Epidermal melanocyte (primary cell): ENCODE data around the gene ACOT11.
A peak's percentile ranks its signal among the peaks of the same experiment; 100 is the strongest.

Source experiments
- DNase-seq: peaks from one replicate; pipeline ENCODE4 v3.0.0; 2011; ENCODE audit warnings: low spot score; ENCODE audit not compliant: insufficient read length

Gene ACOT11

DNA sequence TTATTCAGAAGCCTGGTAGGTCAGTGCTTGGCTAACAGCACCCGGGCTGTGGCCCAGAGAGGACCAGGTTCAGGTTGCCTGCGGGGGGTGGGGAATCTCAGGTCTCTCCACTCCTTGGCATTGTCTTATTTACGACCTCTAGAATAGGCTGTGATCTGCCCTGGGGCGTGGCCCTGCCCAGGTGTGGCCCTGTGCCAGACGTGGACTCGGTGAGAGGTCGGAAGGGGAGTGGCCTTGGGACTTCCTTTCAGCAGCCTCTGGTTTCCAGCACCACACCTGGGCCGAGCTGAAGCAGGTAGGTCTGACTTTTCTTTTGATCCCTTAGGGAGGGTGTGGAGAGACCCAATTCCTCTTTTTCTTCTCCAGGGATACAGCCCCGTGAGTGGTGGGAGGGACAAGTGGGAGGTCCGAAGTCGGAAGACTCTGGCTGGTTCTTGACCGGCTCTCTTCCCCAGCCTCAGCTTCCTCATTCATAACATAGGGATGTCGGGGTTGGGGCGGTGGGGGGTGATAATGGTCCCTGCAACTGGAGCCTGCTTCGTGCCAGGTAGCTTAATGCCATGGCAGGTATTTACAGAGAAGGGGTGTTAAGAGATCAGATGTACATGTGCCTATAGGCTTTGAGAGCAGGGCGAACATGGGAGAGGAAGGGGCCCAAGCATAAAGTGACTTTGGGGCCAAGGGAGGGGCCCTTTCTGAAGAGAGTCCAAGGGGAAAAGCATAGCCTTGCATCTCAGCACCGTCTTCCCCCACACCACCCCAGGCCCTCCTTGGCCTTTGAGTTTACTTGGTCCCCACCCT lies 16.5 kb downstream of the ACOT11 start:
- no peak for DNase-seq

DNA sequence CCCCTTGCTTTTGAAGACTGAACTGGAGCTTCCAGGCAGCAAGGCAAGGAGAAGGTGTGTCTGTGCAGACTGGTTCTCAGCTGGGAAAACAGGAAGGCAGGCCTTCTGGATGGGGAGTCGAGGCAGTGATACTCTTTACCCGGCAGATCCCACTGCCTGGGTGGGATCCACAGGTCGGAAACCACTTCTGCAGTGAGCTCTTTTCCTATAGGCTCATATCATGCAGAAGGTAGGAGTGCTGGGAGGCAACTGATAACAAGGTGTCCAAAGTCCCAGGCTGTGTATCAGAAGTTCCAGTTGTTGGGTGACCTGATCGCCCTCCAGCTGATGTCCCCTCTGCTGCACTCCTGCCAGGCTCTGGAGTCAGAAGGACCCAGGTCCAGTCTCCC lies 17.1 kb downstream of the ACOT11 start:
- no peak for DNase-seq

DNA sequence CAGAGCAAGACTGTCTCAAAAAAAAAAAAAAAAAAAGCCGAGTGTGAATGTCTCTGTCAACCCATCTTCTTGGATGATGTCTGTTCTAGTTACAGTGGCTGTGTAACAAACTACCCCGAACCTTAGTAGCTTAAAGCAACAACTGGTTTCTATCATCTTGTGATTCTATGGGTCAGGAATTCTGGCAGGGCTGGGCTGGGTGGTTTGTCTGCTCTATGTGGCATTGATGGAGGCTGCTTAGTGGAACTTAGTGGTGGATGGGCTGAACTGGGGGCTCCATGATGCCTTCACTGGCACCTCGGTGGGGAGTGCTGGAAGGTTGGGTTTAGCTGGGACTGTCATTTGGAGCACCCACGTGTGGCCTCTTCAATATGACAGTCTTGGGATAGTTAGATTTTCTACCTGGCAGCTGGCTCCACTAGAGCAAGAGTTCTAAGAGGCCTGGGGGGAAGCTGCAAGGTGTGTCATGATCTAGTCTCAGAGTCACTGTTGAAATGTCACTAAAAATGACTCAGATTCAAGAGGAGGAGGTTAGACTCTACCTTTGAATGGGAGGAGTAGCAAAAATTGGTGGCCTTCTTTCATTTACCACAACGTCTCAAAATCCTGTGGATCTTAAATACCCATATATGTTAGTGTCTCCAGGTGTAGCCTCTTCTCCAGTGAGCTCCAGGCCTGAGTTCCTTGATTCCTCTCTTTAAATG lies 18.6 kb downstream of the ACOT11 start:
- DNase-seq, result no peak

DNA sequence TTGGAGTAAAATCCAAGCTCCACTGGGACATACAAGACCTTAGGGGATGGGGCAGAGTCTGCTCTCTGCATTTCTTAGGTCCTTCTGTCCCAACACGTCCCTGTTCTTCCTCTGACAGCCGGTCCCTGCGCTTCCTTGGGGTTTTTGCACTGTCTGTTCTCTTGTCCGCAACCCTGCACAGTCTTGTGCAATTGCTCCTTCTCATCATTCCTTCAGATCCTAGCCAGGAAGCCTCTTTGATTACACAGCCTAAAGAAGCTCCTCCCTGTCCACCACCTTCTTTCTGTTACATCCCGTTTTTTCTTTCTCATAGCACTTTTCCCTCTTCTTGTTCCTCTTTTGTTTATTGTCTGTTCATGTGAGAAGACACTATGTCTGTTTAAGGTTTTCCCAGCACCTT lies 19.9 kb downstream of the ACOT11 start:
- no peak for DNase-seq

DNA sequence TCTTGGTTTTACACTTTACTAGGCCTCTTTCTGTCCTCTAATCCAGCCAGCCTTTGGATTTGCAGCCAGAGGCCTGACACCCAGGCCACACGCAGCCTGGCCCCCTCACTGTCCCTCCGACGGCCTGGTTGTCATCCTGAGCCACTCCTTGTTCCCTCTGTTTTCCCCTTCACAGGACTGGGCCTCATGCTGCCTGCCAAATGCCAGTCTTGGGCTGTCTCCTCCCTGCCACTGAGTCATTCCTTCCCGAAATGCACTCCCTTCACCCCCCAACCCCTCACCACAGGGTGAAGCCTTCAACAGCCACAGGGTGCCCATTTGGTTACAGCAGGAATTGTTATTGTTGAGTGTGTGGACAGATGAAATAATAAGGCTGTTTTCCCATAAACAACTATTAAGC lies 21.3 kb downstream of the ACOT11 start:
- no peak for DNase-seq

DNA sequence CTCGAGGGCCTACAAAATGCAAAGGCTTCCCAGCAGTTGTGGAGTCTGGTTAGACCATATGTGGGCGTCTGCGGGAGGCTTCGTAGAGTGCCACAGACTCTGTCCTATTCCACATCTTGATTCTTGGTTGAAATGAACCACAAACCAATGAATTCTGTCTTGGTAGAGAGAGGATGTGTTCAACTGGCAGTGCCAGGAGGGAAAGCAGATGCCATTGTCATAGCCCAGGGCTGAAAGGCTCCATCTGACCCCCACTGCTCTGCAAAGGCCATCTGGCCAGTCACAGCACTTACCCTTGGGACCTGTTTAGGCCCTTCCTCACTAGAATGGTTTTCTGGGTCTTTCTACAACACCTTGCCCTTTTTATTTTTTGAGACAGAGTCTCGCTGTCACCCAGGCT lies 22.1 kb downstream of the ACOT11 start:
- DNase-seq, result no peak

DNA sequence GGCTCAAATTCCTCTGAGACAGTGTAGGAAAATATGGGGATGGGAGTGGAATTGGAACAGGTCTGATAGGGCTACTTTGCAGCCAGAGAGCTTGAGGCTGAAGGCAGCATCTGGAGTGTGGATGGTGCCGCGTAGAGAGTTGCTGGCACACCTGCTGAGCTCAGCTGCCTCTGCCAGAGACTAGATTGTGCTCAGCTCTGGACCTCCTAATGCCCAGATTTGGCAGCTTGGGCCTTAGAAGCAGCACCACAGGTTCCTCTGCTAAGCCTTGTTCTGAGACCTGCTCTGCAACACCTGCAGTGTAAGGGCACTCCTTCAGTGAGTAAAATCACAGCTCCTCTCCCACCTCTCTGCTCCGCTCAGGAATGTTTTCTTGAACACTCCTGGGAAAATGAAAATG lies 23.3 kb downstream of the ACOT11 start:
- DNase-seq, result no peak

DNA sequence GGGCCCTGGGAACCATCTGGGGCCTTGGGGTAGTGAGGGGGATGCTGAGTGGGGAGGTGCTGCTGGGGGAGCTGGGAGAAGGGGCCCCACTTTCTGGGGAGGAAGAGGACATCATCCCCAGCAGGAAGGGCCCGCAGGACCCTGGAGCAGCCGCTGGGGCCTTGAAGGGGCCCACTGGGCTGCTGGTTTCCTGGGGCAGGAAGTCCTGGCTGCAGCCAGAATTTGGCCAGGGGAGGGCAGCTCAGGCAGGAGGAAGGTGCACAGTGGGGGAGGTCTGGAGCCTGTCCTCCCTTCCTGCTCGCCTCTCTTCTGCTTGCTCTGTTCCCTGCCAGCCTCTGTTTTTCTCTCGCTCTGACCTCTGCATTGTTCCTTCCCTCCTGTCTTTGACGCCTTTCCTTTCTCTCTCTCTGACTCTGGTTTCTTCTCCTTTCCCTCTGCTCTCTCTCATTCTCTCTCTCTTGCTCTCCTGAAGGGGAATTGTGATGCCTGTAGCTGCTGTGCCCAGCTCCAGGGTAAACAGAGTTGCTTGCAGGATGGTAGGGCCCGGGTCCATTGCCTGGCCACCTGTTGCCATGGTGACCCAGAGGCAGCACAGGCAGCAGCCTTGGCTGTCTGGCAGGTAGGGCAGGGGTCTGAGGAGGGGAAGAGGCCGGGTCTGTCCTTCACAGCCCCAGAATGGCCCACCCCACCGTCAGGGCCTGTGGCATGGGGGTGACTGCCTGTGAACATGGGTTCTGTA lies 23.9 kb downstream of the ACOT11 start:
- DNase-seq, result no peak

DNA sequence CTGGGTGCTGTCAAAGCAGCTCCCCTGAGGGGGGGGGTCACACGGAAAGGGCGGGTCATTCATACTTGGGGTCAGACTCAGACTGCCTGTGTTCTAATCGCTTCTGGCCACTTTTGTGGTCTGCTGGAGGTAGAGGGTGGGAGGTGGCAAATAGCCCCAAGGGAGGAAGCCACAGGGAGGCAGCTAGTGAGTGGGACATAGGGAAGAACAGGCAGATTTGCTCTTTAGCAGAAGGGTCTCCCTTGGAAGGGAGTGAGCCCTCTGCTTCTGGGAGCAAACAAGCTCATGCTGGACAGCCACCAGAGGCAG lies 24.5 kb downstream of the ACOT11 start:
- DNase-seq, result no peak

DNA sequence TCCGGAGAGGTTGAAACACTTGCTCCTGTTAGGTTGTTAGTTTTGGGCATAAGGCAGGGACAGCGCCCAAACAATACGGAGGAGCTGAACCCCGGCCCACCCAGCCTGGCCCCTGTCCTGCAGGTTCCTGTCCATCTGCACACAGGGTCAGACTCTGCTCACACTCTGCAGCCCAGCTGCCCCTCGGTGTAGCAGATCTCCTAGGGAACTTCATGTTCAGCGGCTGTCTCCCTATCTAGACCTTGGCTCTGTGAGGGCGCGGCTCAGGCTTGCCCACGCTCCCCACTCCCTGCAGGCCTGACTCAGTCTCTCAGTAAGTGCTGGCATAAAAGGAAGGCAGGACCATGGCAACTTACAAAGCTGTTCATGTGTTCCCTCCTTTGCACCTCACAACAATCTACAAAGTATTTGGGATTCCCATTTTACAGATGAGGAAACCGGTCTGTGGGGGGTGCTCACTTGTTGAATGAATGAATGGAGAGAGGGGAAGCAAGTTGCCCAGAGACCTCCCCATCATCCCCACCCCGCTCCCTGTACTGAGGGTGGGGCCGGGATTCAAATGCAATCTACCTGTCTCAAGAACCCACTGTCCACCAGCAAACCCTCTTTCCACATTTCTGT lies 26.2 kb downstream of the ACOT11 start:
- no peak for DNase-seq

DNA sequence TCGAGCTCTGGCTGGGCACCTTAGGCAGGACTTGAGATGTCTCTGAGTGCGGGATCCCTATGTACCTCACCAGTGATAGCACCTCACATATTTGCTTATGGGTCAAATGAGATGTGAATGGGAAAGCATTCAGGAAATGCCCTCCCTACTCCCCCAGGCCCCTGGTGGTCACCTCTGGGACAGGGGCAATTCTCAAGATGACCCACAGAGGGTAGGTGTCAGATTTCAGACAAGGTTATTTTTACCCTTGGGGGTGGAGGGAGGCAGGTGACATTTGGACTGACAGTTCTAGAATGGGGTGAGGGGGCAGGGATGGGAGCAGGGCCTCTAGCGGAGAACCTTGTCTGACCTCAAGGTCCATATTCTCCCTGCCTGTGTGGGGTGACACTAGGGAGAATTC lies 27.1 kb downstream of the ACOT11 start:
- DNase-seq, result no peak

DNA sequence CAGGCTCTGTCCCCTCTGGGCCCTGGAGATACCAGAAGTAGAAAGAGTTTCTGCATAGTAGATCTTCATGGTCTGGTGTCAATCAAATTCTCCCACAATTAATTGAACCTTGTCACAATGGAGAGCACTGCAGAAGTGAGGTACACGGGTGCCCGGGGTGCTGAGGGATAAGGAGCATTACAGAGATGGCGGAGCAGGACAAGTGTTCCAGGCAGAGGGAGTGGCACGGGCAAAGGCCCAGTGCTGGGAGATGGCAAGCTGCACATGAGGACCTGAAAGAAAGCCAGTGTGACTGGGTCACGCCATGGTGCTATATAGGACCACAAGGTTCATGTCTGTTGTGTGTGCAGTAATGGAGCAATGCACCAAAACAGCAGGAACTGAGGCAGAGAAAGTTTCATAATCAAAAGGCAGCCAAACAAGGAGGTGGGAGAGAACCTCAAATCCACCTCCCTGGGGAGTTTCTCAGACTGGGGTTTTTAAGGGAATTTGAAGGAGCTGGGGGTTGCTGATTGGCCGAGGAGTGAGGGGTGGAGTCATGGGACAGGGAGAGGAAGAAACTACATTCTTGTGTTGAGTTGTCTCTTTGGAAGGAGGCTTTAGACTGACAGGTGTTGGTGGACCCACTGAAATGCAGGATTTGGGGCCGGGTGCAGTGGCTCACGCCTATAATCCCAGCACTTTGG lies 27.7 kb downstream of the ACOT11 start:
- DNase-seq, result no peak

DNA sequence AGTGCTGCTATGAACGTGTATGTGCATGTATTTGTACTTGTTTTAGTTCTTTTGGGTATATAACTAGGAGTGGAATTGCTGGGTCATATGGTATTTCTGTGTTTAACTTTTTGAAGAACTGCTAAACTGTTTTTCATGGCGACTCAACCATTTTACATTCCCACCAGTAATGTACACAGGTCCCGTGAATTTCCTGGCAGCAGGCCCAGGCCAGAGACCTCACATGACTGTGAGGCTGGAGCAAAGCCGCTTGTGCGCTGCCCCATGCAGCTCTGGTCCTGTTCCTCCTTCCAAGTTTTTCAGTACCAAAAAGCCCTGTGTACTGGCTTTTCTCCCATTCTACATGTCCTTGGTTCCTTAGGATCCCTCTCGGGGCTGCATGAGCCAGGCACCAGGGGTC lies 29.6 kb downstream of the ACOT11 start:
- no peak for DNase-seq

DNA sequence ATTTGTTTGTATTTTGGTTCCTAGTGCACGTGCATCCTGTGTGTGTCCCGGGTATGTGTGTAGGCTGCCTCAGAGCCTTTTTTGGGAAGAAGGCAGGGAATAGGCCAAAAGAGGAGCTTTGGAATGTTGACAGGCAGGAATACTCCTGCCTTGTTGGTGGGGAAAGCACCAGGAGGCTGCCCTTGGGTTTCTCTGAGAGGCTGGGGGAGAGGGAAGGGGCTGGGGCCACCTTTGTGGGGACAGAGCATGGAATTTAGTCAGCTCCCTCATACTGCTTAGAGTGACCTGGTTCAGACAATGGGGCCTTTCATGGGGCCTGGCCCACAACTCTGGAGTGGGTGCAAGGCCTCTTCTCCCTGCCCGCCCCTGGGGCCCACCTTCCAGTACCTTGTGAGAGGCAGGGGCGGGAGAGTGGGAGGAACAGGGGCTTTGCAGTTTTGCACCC lies 31.3 kb downstream of the ACOT11 start:
- no peak for DNase-seq

DNA sequence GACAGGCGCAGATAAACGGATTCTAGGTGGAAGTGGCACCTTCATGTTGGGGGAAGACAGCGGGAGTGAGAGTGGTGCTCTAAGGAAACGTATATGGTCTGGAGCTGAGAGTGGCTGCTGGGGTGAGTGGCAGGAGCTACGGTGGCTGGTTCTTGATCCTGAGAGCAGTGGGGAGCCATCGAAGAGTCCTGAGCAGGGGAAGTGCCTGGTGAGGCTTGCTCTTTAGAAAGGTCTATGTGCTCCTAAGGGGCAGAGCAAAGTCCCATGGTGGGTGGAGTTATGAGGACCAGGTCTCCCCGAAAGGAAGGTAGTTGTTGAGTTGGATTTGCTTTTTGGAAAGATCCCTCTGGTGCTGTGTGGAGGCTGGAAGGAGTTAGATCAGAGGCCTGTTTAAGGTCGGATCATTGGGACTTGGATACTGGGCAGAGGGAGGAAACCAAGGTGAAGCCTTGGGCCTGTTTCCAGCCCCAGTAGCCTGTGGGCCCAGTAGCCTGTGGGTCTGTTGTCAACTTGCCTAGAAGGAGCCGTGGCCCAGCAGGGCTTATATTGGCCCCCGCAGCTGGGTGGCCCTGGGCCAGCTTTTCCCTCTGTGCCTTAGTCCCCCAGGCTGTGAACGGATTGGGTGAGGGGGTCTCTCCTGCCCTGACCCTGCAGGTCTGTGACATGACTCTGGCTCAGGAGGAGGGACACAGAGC lies 33.0 kb downstream of the ACOT11 start:
- no peak for DNase-seq

DNA sequence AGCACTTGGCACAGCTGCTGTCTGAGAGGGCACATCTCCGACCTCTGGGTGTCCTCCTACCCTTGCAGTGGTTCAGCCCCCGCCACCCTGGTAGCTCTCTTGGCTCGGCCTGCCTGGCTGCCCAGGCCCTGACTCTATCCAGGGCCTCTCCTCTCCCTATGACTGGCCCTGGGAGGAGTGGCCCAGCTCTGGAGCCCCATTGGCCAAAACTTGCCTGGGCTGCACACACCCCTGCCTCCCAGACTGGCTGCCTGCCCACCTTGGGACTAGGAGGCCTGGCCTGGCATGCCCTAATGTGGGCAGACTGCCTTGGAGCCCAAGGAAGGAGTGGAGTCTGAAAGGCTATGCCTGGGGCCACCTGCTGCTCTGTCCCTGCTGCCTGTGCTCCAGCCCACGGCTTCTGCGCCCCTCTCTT lies 33.6 kb downstream of the ACOT11 start:
- peak; percentile 61 for DNase-seq

DNA sequence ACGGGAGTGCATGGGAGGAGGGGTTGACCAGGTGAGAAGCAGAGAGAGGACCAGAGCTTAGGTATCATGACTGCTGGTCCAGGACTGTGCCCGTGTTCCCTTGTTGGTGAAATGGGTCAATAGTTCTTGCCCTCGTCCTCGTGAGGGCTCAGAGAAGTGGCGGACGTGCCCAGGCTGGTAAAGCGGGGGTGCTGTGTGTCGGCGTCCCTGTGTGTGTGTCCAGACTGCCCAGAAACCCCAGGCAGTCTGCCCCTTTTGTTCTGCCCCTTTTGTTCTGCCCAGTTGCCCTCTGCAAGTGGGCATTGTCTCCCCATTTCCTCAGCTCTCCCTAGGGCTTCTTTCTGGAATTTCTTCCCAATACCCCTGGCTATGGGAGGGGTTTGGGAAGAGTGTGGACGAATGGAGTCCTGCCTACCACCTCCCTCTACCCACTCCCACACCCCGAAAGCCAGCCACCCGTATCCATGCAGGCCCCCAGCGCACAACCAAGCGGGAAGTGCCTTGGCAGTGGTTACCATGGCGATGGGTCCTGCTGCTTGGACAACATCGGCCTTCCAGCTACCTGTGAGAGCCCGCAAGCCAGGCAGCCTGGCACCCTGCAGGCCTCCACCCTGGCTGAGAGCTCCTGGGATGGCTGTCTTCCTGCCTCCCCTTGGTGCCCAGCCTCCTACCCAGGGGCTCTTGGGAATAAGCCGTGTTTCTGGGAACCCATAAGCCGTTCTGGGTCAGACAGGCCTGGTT lies 34.7 kb downstream of the ACOT11 start:
- no peak for DNase-seq

DNA sequence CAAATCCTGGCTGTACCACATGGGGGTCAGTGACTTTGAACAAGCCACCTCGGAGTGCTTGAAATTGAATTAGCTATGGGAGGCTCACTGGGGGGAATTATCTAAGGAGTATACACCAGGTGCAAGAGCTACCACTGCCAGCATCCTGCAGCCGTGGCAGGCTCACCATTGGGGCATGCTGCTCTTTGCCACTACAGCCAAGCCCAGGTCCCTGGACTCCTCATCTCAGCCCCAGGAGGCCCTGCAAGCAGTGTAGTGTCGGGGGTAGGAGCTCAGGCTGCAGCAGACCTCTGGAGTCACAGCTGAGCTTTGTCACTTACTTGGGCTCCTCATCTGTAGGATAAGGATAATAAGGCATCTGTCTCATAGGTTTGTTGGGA lies 35.3 kb downstream of the ACOT11 start:
- no peak for DNase-seq

DNA sequence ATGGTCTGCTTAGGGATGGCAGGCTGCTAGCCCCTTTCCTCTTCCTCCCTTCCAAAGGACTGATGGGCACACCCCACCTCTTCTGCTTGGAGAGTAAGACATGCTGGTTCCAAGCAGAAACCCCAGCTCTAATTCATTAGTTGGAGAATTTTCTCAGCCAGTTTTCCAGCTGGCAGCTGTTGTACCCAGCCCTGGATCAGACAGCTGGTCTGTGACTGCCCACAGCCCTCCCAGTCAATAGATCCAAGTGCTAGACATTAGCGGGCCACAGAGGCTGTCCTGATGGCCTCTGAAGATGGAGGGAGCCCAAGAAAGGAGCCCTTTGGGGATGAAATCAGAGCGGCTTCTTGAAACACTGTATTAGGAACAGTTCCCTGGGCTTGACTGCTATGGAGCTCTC lies 35.8 kb downstream of the ACOT11 start:
- DNase-seq, result no peak

DNA sequence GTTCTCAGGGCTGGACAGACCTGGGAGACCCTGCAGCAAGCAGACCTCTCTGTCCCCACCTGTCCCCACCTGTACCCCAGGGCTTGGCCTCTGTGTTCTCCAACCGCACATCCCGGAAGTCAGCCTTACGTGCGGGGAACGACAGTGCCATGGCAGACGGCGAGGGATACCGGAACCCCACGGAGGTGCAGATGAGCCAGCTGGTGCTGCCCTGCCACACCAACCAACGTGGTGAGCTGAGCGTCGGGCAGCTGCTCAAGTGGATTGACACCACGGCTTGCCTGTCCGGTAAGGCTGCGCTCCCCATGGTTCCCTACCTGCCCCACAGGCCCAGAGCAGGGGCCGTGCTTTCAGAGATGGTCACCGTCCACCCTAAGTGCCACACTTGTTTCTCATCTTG lies 36.5 kb downstream of the ACOT11 start:
- no peak for DNase-seq
